GM10847 (cell line): ENCODE results near the gene GPATCH3.

ENCODE experiments used
- POLR2A ChIP-seq: IDR thresholded peaks from 2 replicates; pipeline ENCODE4 v1.6.1; 2011; ENCODE audit not compliant: insufficient read length; ENCODE audit errors: extremely low read depth

Gene GPATCH3

DNA sequence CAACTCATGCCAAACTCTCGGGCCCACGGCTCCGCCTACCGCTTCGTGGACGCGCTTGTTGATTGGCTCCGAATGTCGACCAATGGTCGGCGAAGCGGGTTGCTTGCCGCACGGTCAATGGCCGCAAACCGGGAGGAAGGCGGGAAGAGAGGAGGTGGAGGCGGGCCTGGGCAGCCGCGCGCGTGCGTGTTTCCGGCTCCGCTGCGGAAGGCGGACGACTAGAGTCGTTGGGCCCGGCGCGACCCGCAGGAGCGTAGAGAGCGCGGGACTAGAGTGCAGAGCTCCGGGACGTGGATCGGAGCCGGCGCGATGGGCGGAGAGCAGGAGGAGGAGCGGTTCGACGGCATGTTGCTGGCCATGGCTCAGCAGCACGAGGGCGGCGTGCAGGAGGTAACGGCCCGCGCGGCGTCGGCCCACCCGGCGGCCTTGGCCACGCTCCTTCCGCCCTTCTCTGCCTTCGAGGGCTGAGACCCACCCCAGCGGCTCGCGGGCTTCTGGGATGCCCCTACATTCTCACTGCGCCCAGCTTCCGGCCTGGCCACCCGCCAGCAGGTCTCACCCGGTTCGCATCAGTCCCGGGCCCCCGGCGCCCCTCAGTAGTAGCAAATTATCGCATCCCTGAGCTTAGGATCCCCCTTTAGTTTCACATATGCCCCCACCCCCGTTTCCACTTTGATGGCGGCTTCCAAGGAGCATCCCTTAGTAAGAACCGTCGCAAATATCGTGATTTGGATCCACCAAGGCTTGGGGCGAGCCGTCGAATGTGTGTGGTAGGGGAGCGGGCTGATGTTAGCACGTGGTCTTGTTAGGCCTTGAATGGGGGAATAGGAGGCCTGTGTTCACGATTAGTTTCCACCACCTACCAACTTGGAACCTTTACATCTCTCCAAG lies 21.5 kb upstream of the GPATCH3 start, which contains the start of gene NUDC:
TSS of gene NUDC (plus strand) at position 204 of the 891 bp plus-strand sequence. CDS start at position 310, 106 bp downstream.
- TF ChIP-seq POLR2A: peak; percentile 82

DNA sequence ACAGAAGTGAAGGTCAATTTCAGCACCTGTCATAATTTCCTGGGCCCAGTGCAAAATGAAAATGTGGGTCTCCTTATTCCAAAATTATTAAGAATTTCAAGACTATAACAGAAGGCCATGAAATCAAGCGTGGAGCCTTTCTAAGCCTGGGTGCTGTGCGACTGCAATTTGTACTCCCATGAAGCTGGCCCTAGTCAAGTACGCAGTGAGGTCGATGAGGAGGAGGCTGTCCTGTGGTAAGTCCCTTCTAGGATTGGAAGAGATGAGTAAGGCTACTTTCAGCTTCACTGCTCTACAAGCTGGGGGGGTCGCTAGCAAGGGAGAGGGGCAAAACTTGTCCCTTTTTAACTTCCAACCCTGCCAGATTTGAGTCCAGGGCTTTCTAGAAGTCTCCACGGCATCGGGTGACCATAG lies 20.9 kb upstream of the GPATCH3 start:
- no peak for TF ChIP-seq POLR2A

DNA sequence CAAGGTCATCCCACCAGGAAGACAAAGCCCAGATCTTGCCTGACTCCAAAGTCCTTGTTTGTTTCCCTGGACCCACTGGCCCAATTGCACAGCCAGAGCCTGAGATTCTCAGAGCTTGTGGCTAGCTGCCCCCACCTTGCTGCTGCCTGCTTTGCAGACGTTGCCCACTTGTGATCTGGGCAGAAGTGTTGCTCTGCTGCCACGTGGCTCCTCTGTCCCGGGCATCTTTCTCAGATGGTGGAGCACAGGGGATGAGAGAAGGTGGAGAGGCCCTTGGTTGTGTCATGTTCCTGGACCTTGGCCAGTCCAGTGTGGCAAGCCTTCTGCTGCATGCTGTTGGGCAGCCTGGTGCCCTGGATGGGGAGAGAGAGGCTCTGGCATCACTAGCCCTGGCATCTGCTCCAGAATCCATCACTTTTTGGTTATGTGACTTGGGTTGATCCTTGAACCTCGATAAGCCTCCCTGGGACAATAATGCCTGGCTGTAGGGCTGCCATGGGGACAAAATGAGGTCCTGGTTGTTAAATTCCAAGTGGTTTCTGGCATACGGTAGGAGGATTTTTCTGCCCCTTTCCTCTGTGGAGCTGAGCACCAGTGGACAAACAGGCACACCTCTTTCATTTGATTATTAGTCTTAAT lies 15.1 kb upstream of the GPATCH3 start:
- no peak for TF ChIP-seq POLR2A

DNA sequence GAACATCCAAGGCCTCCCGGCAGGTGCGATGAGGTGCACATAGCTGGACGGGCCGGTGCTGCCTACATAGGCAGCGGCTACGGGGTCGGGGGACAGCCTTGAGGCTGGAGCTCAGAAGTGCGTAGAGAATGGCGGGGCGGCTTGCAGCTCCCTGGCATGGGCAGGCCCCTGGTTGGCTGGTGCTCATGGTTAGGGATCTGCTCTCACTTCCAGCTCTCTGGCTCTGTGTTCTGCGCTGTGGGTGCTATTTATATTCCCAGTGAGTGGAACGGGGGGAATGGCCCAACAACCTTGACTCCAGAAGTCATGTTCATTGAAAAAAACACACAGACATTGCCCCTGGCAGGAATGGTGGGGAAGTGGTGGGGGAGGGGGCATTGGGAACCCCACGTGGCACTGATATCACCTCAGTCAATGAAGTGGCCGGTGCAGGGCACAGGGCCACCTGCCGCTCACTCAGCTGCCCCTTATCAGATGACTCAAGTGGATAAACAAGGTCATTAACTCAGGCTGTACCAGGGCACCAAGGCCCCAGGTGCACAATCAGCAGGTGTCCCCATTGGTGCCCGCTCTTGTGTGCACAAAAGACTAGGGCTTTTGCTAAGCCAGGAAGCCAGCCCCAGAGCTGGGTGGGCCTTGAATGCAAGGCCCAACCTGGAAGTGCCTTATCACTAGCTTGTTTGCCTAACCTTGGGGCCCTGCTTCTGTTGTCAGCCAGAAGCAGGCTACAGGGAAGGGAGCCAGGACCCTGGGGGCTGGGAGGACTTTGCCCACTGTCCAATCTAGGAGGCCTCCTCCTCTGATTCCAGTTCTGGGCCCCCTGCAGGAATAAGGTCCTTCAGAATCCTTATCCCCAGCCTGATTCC lies 13.7 kb upstream of the GPATCH3 start, which contains the start of gene NR0B2:
TSS of gene NR0B2 (minus strand) at position 222 of the 866 bp plus-strand sequence. CDS start at position 187, 35 bp downstream.
- TF ChIP-seq POLR2A: no peak

DNA sequence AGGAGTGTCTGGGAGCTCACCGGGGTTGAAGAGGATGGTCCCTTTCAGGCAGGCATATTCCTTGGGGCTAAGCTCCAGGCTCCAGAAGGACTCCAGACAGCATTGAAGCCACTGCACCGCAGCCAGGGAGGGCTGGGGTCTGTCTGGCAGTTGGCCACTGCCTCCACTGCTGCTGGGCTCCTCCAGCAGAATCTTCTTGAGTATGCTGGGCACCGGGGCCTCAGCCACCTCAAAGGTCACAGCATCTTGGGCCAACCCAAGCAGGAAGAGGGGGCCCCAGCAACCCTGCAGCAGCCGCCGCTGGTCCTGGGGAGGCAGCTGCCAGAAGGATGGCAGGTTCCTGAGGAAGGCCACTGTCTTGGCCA lies 13.1 kb upstream of the GPATCH3 start:
- TF ChIP-seq POLR2A: no peak

DNA sequence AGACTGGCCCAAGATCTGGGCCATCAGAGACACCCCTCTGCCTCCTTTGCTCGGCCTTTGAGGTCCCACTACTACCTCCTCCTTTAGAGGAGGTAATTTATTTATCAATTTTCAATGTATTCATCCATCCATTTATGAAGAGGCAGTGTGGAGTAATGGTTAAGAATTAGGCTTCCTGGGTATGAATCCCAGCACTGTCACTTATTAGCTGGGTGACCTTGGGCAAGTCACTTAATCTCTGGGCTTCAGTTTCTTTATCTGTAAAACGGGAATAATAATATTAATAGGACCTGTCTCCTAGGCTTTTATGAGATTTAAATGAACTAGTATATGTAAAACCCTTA lies 11.9 kb upstream of the GPATCH3 start:
- TF ChIP-seq POLR2A: no peak

DNA sequence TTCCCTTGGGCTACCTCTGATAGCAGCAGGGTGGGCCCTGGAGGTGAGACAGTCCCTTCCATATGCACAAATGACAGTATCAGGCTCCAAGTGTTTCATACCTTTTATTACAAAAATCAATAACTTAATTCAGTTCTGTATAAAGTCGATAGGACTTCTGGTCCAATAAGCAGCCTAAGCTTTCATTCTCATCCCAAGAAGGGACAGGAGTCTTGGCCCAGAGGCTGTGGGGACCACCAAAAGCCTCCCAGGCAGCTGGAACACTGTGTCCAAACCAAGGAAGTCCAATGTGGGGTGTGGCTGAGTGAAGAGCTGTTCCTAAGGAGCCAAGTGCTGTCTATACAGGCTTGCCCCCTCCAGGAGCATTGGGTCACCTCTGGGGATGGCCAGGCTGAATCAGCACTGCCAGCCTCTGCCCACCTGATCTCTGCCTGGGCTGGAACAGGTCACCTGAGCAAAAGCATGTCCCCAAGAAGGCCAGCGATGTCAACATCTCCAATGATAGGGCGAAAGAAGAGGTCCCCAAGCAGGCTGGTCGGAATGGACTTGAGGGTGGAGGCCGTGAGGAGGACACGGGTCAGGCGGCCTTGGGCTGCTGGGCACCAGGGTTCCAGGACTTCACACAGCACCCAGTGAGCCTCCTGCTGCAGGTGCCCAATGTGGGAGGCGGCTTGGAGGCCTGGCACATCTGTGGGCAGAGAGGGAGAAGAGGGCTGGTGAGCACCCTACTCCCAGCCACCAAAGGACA lies 11.3 kb upstream of the GPATCH3 start:
- no peak for TF ChIP-seq POLR2A

DNA sequence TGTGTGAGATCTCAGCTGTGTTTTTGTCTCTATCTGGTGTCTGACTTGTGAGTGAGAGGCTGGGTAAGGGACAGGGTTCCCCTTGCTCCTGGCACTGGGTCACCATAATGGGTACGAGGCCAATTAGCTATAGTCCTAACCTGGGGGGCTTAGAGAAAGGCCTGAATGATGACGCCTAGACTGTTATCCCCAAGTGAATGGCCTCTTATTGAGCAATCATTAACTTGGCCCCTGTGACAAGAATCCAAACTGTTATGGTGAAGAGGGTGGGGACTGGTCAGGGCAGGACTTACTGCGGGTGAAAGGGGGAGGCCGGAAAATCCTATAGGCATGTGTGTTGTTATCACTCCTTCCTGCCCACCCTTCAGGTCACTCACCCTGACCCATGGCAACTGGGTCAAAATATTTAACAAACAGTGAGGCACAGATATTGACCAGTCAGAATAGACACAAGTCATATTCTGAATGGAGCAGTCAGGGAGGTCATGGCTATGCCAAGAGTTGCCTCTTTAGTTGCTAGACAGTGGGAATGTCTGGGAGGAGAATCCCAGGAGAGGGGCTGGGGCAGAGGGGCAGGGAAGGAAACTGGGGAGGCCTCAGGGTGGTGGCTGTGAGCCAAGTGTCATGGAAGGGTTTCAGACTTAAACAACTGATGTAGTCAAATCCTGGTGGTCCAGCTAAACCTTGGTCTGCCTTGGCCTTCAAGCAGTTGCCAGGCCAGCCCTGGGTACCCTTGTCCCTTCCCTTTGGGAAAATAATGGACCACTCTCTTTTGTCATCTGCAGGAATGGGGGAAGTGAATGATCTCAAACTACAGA lies 10.3 kb upstream of the GPATCH3 start:
- no peak for TF ChIP-seq POLR2A

DNA sequence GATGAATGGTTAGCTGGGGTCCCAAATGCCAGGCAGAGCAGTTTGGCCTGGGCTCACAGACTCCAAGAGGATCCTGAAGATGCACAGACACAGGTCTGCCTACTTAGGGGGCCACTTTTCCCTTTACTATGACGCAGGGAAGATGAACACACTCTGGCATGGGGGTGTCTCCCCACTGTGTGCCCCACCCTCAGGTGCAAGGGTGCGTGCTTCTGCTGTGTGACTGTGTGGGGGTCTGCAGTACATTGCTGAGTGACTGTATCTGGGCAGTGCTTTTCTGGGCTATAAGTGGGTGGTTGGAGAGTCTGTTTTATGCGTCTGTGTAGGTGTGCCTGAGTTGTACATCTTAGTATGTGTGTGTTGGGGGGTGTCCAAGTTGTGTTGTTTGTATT lies 9.7 kb upstream of the GPATCH3 start:
- TF ChIP-seq POLR2A: no peak

DNA sequence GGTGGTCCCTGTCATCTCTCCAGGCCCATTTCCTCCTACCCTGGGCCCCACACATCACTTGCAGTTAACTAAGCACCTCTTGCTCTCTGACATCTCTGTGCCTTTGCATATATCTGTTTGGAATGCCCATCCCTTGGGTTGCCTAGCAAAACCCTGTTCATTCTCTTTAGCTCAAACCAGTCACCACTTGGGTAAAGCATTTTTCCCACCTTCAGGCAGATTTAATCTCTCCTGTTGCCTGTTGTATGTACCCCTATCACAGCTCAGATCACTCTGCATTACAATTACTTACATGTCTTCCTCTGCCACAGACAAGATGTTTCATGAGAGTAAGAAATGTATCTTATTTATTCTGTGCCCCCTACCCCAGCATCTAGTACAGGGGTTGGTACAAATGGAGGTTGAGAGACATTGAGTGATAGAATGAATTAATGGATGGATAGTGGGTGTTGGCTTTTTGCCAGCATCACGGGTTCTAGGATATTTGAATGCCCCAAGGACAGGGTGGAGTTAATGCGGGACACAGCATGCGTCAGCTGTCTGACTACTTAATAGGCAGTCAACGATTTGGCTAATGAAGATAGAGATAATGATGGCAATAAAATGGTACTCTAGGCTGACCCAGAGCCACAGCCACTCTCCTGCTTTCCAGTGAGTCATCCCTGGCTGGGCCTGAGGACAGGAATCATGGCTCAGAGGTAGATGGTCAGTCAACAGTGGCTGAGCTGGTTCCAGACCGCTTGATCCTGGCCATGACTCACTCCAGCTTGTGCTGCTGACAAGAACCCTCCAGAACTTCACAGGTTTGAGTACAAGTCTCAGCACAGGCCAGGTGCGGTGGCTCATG lies 7.0 kb upstream of the GPATCH3 start:
- no peak for TF ChIP-seq POLR2A

DNA sequence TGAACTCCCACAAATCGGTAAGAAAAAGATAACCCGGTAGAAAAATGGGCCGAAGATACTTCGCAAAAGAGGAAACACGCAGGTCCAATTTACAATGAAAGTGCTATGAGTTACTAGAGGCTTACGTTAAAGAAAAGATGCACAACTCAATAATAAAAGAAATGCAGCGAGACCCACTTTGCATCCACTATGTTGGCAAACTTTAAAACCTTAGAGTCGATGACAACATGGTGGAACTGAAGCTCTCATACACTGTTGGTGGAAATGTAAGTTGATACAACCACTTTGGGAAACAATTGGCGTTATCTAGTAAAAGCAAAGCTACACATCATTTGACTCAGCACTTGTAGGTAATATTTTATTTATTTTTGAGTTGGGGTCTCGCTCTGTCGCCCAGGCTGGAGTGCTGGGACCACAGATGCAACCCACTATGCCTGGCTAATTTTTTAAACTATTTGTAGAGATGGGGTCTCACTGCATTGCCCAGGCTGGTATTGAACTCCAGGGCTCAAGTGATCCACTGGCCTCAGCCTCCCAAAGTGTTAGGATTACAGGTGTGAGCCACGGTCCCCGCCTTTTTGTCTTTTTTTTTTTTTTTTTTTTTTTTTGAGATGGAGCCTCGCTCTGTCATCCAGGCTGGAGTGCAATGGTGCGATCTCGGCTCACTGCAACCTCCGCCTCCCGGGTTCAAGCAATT lies 696 bp upstream of the GPATCH3 start:
- TF ChIP-seq POLR2A: no peak

DNA sequence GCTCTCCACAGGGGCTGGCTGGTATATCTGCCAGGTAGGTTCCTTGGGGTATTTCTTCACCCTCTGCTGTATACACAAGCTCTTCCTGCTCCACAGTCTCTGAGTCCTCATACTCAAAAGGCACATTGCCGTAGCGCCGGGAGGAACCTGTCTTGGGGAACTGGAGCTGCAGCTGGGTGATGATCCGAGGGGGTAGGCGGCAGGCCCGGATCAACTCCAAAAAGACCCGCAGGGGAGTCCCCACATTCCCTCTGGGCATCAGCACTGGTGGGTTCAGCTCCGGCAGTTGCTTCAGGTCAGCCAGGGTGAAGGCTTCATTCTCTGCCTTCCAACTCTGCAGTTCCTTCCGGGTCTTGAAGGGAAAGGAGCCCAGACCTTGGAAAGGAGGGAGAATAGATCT lies 2.9 kb downstream of the GPATCH3 start:
- no peak for TF ChIP-seq POLR2A
